Inflammatory macrophage (primary cell): ENCODE data around the gene DCDC2B.
"Not testable (repeated sequence)": the region's sequence is repeated elsewhere in the genome, so short reads cannot be mapped to it uniquely, and the experiment has no call there.

Experiments
- DNase-seq, 2 donors: peaks; one replicate each; pipeline ENCODE4 v3.0.0-alpha.2; 2020 to 2022

DCDC2B gene

GRCh38 chr1:32228771-32229170 is 19.9 kb downstream of the DCDC2B start:
- no peak for DNase-seq

GRCh38 chr1:32231843-32232432 is 23.0 kb downstream of the DCDC2B start:
- DNase-seq = no peak

- no peak for DNase-seq
These were observed 23.8 kb downstream of the DCDC2B start for GRCh38 chr1:32232558-32233304.

- DNase-seq = no peak
These were observed 25.9 kb downstream of the DCDC2B start for GRCh38 chr1:32234792-32235191.

GRCh38 chr1:32239337-32239736 is 30.4 kb downstream of the DCDC2B start:
- DNase-seq = no peak

- no peak for DNase-seq
These were observed 30.9 kb downstream of the DCDC2B start for GRCh38 chr1:32239790-32240139.

- peak; percentile 48 to 68 for DNase-seq
These were observed 31.5 kb downstream of the DCDC2B start for GRCh38 chr1:32240140-32240951.

GRCh38 chr1:32241001-32241763 is 32.3 kb downstream of the DCDC2B start:
- no peak for DNase-seq

GRCh38 chr1:32242341-32242851 is 33.5 kb downstream of the DCDC2B start:
- peak; percentile 38 to 51 for DNase-seq

- DNase-seq = no peak
These were observed 38.0 kb downstream of the DCDC2B start, which contains the start of gene FAM167B for GRCh38 chr1:32246888-32247273. TSS of gene FAM167B (plus strand) at chr1:32247222. CDS start at chr1:32247422, 200 bp downstream.

GRCh38 chr1:32247452-32247851 is 38.6 kb downstream of the DCDC2B start:
- DNase-seq = no peak

GRCh38 chr1:32247983-32248889 is 39.3 kb downstream of the DCDC2B start:
- DNase-seq = peak; percentile 70 to 81

- DNase-seq = no peak
These were observed 41.1 kb downstream of the DCDC2B start for GRCh38 chr1:32249831-32250525.

GRCh38 chr1:32250893-32251716 is 42.2 kb downstream of the DCDC2B start, which contains the start of gene LCK:
TSS of gene LCK (plus strand) at chr1:32251265. CDS start at chr1:32274330, 23,065 bp downstream.
- DNase-seq = no peak

GRCh38 chr1:32255072-32256071 is 46.5 kb downstream of the DCDC2B start:
- DNase-seq = no peak

GRCh38 chr1:32256473-32257226 is 47.8 kb downstream of the DCDC2B start:
- DNase-seq = no peak

- no peak for DNase-seq
These were observed 48.3 kb downstream of the DCDC2B start for GRCh38 chr1:32257227-32257508.

- not testable (repeated sequence) for DNase-seq
These were observed 54.3 kb downstream of the DCDC2B start for GRCh38 chr1:32263236-32263593.
